K562 (cell line): ENCODE data around the gene SVBP. TPM values are rescaled to one million over a fixed set of nuclear protein-coding genes. Genes with fewer than 3 reads are reported as not detected.

Source experiments
- CBX2 ChIP-seq: fragments of 200-600 bp; sonication (generic); IDR thresholded peaks from one replicate; pipeline ENCODE4 v1.6.1; 2012; ENCODE audit warnings: mild to moderate bottlenecking, low read length, inconsistent platforms; ENCODE audit not compliant: insufficient read depth, poor library complexity, severe bottlenecking
- KDM1A ChIP-seq, 2 experiments: fragments of 450-650 bp; IDR thresholded peaks; 2 replicates each; pipeline ENCODE4 v1.6.1; 2016; ENCODE audit warnings: mild to moderate bottlenecking in 2 of 2
- KLF1 ChIP-seq: fragments of 450-650 bp; IDR thresholded peaks from 2 replicates; pipeline ENCODE4 v1.6.1; 2016; ENCODE audit warnings: missing genetic modification characterization, missing compliant biosample characterization
- MCM7 ChIP-seq, 2 experiments: fragments of 450-650 bp; IDR thresholded peaks; 2 replicates each; pipeline ENCODE4 v1.6.1; 2016 to 2018
- POLR3A ChIP-seq: IDR thresholded peaks from 2 replicates; pipeline ENCODE4 v1.6.1; 2011; ENCODE audit warnings: borderline replicate concordance, mild to moderate bottlenecking, moderate library complexity; ENCODE audit not compliant: insufficient read length, insufficient read depth; ENCODE audit errors: extremely low read depth
- PPARD ChIP-seq: fragments of 250-450 bp; sonication (Bioruptor Pico); IDR thresholded peaks from 2 replicates; pipeline ENCODE4 v1.8.0; 2022; ENCODE audit warnings: inconsistent platforms, mild to moderate bottlenecking, moderate library complexity
- SAP30 ChIP-seq: fragments of 200-600 bp; sonication (generic); IDR thresholded peaks from 2 replicates; pipeline ENCODE4 v1.6.1; 2012; ENCODE audit warnings: borderline replicate concordance, low read depth, mild to moderate bottlenecking, moderate library complexity, low read length, control low read depth, inconsistent platforms; ENCODE audit not compliant: insufficient read depth, poor library complexity, severe bottlenecking
- SOX6 ChIP-seq: fragments of 450-650 bp; IDR thresholded peaks from 2 replicates; pipeline ENCODE4 v1.6.1; 2014; ENCODE audit warnings: mild to moderate bottlenecking
- SREBF1 ChIP-seq: fragments of 150-350 bp; IDR thresholded peaks from 2 replicates; pipeline ENCODE4 v1.6.1; 2014; ENCODE audit warnings: antibody characterized with exemption, low read depth, low read length, borderline replicate concordance
- TCFL5 ChIP-seq: fragments of 250-450 bp; sonication (Bioruptor Pico); conservative IDR thresholded peaks from 2 replicates; pipeline ENCODE4 v1.6.1; 2021; ENCODE audit warnings: mild to moderate bottlenecking, moderate library complexity, matching md5 sums
- TGIF2 ChIP-seq: sonication (generic); formaldehyde crosslinking; IDR thresholded peaks from 2 replicates; pipeline ENCODE4 v1.8.1; 2022; ENCODE audit warnings: mild to moderate bottlenecking, missing genetic modification reagents, moderate library complexity
- TOE1 ChIP-seq, 2 experiments: fragments of 450-650 bp in 1 of 2; sonication (generic) in 1 of 2; formaldehyde crosslinking in 1 of 2; IDR thresholded peaks; 2 replicates each; pipeline versions ENCODE4 v1.7.1 to v1.8.0; 2016 to 2022; ENCODE audit warnings: borderline replicate concordance in 2 of 2, mild to moderate bottlenecking in 2 of 2, antibody characterized with exemption in 1 of 2, inconsistent platforms in 1 of 2, low read depth in 1 of 2, missing genetic modification reagents in 1 of 2, moderate library complexity in 1 of 2
- ZC3H4 ChIP-seq: sonication (generic); formaldehyde crosslinking; IDR thresholded peaks from 2 replicates; pipeline ENCODE4 v1.9.0; 2021; ENCODE audit warnings: missing genetic modification reagents, borderline replicate concordance
- ZNF146 ChIP-seq: IDR thresholded peaks from one replicate; pipeline ENCODE4 v1.6.1; 2018; ENCODE audit warnings: missing compliant biosample characterization; ENCODE audit not compliant: unreplicated experiment
- ZNF232 ChIP-seq: sonication (generic); formaldehyde crosslinking; IDR thresholded peaks from 2 replicates; pipeline ENCODE4 v1.8.0; 2022; ENCODE audit warnings: mild to moderate bottlenecking, missing genetic modification reagents
- ZNF3 ChIP-seq: fragments of 250-450 bp; sonication (Bioruptor Pico); IDR thresholded peaks from 2 replicates; pipeline ENCODE4 v1.5.0; 2021; ENCODE audit warnings: mild to moderate bottlenecking, moderate library complexity
- polyA plus RNA-seq, 8 experiments: library from polyadenylated mRNA; depleted of rRNA in 4 of 8; stranded (reverse) in 5 of 8; unstranded in 3 of 8; fragments of >200 nt; fragmentation: Nextera tagmentation in 2 of 8; fragmentation: Illumina TruSeq in 1 of 8; extraction: Ambion mirVana in 2 of 8; extraction: Trizol in 1 of 8; gene quantifications; 2 replicates each; pipeline versions ENCODE4 v1.2.1 to v1.2.3, GENCODE V29; 2011 to 2014; ENCODE audit warnings: inconsistent platforms in 1 of 8, missing spikeins in 1 of 8
- total RNA-seq, 7 experiments: library from RNA; depleted of rRNA in 6 of 7; stranded (reverse); fragments of >200 nt in 6 of 7; fragmentation: Illumina TruSeq in 2 of 7; extraction: Trizol in 2 of 7; gene quantifications; 2 replicates each; pipeline versions ENCODE4 v1.2.1 to v1.2.3, GENCODE V29; 2011 to 2021; ENCODE audit warnings: low replicate concordance in 1 of 7
- TF ChIP-seq, protein P1 (sequence below): fragments of 450-650 bp; IDR thresholded peaks from 2 replicates; pipeline ENCODE4 v1.6.1; 2016; ENCODE audit warnings: antibody characterized with exemption
- TF ChIP-seq, protein P2 (sequence below): fragments of 450-650 bp; IDR thresholded peaks from 2 replicates; pipeline ENCODE4 v1.6.1; 2016; ENCODE audit warnings: mild to moderate bottlenecking
- TF ChIP-seq, protein P3 (sequence below): fragments of 450-650 bp; formaldehyde crosslinking; IDR thresholded peaks from 2 replicates; pipeline ENCODE4 v1.4.0; 2022; ENCODE audit warnings: missing genetic modification characterization
- TF ChIP-seq, protein P4 (sequence below): sonication (generic); formaldehyde crosslinking; IDR thresholded peaks from 2 replicates; pipeline ENCODE4 v1.8.0; 2022; ENCODE audit warnings: mild to moderate bottlenecking, missing genetic modification reagents

The SVBP gene
- total and polyA plus RNA-seq, 9 of the 15 experiments (the other 6 are each of a cell fraction or from before 2014, with no cell fraction given) = 31.7 to 49.7 (median 40.0) TPM

DNA sequence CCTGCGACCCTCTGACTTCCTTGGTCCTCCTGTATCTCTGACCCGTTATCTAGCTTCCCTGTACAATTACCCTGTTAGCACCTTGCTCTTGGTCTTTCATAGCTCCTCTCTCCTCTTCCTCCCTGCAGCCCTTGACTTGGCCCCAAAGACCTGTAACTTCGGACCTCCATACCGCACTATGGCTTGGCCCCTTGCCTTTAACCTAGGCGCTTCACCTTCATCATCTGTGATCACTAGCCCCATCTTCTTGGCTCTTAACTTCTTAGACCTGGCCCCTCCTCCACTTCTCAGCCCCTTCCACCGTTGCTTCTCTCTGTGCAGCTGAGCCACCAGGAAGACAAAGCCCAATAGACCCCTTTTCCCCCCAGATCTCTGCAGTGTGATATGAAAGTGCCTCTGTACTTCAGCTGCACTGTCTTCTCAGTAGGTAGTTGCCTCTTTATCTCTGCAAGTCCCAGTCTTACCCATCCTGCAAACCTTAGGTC, 30.0 kb upstream of the SVBP start (continued):
- TF ChIP-seq SREBF1 (no peak), TGIF2 (CRISPR knock-in tag) (no peak), ZC3H4 (CRISPR knock-in tag) (0 out of 2 replicates have a peak, but pooled peaks have one; percentile 26), KDM1A (IDR thresholded peaks at IDR 0.05) (0 out of 4 replicates have a peak, but pooled peaks of 1 of the 2 experiments have one; percentile 9), POLR3A (no peak), ZNF146 (CRISPR knock-in tag) (no peak), TCFL5 (CRISPR knock-in tag) (no peak), SOX6 (no peak), ZNF3 (CRISPR knock-in tag) (no peak), MCM7 (IDR thresholded peaks at IDR 0.05) (no peak), TOE1 (IDR thresholded peaks at IDR 0.05; ENCODE audit: borderline replicate concordance) (no peak), TOE1 (CRISPR knock-in tag; IDR thresholded peaks at IDR 0.05; ENCODE audit: borderline replicate concordance, low read depth) (no peak), SAP30 (no peak), PPARD (CRISPR knock-in tag) (no peak), ZNF232 (CRISPR knock-in tag) (no peak), CBX2 (no peak), KLF1 (peak; percentile 53; the same call in 1 of the 2 replicates)
- TF ChIP-seq, protein P1, sequence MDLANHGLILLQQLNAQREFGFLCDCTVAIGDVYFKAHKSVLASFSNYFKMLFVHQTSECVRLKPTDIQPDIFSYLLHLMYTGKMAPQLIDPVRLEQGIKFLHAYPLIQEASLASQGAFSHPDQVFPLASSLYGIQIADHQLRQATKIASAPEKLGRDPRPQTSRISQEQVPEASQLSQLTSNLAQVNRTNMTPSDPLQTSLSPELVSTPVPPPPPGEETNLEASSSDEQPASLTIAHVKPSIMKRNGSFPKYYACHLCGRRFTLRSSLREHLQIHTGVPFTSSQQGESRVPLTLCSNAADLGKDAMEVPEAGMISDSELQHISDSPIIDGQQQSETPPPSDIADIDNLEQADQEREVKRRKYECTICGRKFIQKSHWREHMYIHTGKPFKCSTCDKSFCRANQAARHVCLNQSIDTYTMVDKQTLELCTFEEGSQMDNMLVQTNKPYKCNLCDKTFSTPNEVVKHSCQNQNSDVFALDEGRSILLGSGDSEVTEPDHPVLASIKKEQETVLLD = 0 out of 2 replicates have a peak, but pooled peaks have one; percentile 24
- TF ChIP-seq, protein P2, sequence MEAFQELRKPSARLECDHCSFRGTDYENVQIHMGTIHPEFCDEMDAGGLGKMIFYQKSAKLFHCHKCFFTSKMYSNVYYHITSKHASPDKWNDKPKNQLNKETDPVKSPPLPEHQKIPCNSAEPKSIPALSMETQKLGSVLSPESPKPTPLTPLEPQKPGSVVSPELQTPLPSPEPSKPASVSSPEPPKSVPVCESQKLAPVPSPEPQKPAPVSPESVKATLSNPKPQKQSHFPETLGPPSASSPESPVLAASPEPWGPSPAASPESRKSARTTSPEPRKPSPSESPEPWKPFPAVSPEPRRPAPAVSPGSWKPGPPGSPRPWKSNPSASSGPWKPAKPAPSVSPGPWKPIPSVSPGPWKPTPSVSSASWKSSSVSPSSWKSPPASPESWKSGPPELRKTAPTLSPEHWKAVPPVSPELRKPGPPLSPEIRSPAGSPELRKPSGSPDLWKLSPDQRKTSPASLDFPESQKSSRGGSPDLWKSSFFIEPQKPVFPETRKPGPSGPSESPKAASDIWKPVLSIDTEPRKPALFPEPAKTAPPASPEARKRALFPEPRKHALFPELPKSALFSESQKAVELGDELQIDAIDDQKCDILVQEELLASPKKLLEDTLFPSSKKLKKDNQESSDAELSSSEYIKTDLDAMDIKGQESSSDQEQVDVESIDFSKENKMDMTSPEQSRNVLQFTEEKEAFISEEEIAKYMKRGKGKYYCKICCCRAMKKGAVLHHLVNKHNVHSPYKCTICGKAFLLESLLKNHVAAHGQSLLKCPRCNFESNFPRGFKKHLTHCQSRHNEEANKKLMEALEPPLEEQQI = peak; percentile 18; the same call in 1 of the 2 replicates
- TF ChIP-seq, protein P3, sequence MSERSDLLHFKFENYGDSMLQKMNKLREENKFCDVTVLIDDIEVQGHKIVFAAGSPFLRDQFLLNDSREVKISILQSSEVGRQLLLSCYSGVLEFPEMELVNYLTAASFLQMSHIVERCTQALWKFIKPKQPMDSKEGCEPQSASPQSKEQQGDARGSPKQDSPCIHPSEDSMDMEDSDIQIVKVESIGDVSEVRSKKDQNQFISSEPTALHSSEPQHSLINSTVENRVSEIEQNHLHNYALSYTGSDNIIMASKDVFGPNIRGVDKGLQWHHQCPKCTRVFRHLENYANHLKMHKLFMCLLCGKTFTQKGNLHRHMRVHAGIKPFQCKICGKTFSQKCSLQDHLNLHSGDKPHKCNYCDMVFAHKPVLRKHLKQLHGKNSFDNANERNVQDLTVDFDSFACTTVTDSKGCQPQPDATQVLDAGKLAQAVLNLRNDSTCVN = 0 out of 2 replicates have a peak, but pooled peaks have one; percentile 21
- TF ChIP-seq, protein P4, sequence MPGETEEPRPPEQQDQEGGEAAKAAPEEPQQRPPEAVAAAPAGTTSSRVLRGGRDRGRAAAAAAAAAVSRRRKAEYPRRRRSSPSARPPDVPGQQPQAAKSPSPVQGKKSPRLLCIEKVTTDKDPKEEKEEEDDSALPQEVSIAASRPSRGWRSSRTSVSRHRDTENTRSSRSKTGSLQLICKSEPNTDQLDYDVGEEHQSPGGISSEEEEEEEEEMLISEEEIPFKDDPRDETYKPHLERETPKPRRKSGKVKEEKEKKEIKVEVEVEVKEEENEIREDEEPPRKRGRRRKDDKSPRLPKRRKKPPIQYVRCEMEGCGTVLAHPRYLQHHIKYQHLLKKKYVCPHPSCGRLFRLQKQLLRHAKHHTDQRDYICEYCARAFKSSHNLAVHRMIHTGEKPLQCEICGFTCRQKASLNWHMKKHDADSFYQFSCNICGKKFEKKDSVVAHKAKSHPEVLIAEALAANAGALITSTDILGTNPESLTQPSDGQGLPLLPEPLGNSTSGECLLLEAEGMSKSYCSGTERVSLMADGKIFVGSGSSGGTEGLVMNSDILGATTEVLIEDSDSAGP (CRISPR knock-in tag) = 0 out of 2 replicates have a peak, but pooled peaks have one; percentile 34
